ENCODE measurements around the gene GAB2.

Gene GAB2

DNA sequence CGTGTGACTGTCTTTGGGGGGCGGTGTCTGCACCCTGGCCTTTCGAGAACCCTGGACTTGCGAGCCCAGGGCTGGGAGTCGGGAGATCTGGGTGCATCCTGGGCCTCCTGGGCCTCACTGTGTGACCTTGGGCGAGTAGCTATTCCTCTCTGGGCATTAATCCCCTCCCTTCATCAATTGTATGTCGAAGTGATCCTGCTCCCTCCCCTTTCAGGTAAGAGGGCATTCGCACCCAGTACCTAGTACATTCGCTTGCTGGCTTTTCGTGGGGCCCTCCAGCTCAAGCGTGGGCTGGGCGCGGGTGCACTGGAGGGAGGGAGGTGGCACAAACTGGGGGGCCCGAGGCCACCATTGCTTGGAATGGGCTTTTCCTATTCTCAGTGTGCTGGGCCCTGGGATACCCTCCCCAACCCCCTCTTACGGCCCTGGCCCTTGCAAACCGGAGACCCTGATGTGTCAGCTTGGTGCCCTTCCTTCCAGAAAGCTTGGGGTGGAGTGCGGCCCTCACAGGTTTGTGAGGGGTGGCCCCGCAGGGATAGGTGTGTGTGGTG is 228.4 kb downstream of the GAB2 start:
- Histone ChIP-seq H3K27me3 (replicated peaks) (no peaks in the 10 kb centered on the region), H3K4me3 (ENCODE audit: low read depth, low read length) (peak overlapping the region; percentile 87), H3K27ac (peak overlapping the region; percentile 1), H3K36me3 (replicated peaks) (peaks cover 9% of the 10 kb centered on the region)
- TF ChIP-seq, protein P1, sequence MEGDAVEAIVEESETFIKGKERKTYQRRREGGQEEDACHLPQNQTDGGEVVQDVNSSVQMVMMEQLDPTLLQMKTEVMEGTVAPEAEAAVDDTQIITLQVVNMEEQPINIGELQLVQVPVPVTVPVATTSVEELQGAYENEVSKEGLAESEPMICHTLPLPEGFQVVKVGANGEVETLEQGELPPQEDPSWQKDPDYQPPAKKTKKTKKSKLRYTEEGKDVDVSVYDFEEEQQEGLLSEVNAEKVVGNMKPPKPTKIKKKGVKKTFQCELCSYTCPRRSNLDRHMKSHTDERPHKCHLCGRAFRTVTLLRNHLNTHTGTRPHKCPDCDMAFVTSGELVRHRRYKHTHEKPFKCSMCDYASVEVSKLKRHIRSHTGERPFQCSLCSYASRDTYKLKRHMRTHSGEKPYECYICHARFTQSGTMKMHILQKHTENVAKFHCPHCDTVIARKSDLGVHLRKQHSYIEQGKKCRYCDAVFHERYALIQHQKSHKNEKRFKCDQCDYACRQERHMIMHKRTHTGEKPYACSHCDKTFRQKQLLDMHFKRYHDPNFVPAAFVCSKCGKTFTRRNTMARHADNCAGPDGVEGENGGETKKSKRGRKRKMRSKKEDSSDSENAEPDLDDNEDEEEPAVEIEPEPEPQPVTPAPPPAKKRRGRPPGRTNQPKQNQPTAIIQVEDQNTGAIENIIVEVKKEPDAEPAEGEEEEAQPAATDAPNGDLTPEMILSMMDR (IDR thresholded peaks at IDR 0.05; ENCODE audit: low read depth, low read length, missing control alignments), result no peak
- in situ Hi-C loops (cut with HindIII; ENCODE audit: low pct_ligation_motif_present, low sequenced_read_pairs), result no loop called here
- no peak for DNase-seq

DNA sequence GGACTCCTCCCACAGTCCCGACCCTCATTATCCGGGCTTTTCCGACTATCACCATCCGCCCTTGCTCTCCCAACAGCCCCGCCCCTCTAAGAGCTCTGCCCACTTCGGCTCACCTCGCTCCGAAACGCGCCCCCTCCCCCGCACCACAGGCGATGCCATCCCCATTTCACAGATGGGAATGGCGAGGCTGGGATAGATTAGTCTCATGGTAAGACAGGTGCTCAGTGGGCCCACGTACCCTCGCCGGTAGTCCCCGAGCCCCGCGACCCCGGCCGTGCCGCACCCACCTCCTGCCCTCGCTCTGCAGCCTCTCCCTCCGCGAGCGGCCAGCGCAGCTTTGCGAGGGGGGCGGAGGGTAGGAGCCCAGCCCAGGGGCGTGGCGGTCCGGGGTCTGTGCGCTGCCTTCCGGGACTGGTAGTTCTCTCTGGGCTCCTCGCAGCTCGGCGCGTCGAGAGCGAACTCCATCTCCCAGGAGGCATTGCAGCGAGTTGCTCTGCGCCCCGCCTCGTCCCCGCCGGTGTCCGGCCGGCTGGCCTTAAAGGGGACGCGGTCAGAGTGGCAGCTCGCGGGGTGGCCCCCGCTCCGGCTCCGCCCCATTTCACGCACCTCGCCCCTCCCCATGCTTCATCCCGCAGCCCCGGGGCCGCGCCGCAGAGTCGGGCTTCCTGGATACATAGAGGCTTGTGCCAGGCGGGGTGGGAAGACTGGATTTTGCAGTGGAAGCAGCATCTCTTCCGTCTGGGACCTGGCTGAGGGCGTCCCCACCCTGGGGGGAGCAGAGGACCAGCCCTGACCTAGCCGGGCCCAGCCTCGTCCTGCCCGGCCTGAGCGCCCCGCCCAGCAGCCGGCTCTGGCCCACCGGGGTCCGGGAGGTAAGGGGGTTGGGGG is 229.1 kb downstream of the GAB2 start, which contains the start of the genes KCTD21 and USP35:
Gene KCTD21, minus strand, starts transcription at position 341 of the 888 bp plus-strand sequence. CDS start 14,072 bp downstream, outside the sequence.
Gene USP35, plus strand, starts transcription at position 634 of the 888 bp plus-strand sequence. CDS start 7,327 bp downstream, outside the sequence.
- in situ Hi-C loops (cut with HindIII; ENCODE audit: low pct_ligation_motif_present, low sequenced_read_pairs), result no loop called here
- TF ChIP-seq, protein P1 (IDR thresholded peaks at IDR 0.05; ENCODE audit: low read depth, low read length, missing control alignments), result no peak
- H3K36me3 ChIP-seq (replicated peaks), result peaks cover 7% of the 10 kb centered on the region

DNA sequence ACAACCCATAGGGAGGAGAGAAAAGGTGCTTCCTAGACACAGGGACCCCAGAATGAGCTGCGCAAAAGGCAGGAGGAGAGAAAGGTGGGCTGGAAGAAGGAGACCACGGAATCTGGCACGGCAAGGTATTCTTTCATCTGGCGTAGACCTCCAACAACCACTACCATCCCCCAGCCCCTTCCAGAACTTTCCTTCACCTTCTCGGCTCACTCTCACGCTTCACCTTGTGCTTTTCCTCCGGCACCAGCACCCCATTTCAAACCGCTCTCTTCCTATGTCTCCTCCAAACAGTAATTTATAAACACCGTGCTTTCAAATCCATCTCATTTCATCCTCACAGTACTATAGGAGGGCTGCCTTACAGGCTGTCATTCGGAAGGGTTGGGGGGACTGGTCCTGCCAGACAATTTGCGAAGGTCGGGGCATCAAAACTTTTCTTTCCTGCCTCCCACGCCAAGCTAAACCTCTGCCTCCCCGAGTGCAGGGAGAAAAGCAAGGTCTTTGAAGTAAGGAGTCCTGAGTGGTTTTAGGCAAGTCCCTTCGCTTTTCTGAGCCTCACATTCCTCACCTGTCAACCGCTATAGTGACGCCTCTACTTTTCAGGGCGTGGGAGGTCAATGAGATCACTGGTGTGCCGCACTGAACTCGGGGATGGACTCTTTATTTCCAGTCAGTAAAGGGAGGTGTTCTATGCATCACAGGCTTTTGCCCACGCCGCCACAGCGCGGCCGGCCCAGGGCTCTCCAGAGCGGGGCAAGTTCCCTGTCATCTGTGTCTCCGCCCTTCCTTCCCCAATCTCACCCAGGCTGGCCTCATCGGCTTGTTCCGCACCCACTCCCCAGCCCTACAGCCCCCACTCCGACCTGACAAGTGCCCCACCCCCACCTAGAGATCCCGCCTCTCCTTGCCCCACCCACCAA is 230.0 kb downstream of the GAB2 start:
- peak overlapping the region; percentile 87 for H3K4me3 ChIP-seq (ENCODE audit: low read depth, low read length)
- TF ChIP-seq, protein P1 (IDR thresholded peaks at IDR 0.05; ENCODE audit: low read depth, low read length, missing control alignments), result no peak
- in situ Hi-C loops (cut with HindIII; ENCODE audit: low pct_ligation_motif_present, low sequenced_read_pairs), result no loop called here
- H3K36me3 ChIP-seq (replicated peaks), result peaks cover 8% of the 10 kb centered on the region
- H3K27ac ChIP-seq, result peak overlapping the region; percentile 82
- DNase-seq, result no peak
- H3K27me3 ChIP-seq (replicated peaks), result no peaks in the 10 kb centered on the region

More for the DNA sequence above, 229.1 kb downstream of the GAB2 start, which contains the start of the genes KCTD21 and USP35:
- Histone ChIP-seq H3K27me3 (replicated peaks) (no peaks in the 10 kb centered on the region), H3K27ac (peak within 1 kb of the TSS; percentile 82), H3K4me3 (ENCODE audit: low read depth, low read length) (peak within 1 kb of the TSS; percentile 87)
- peak; percentile 95 for DNase-seq

DNA sequence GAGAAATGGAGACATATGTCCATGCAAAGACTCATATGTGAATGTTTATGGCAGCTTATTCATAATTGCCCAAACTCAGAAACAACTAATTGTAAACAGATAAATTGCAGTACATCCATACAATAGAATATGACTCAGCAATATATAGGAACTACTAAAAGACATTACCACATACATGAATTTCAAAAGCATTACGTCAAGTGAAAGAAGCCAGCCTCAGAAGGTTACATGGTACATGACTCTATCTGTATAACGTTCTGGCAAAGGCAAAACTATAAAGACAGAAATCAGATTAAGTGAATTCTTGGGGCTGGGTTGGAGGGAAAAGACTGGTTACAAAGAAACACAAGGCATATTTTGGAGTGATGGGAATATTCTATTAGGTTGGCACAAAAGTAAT is 236.4 kb downstream of the GAB2 start:
- TF ChIP-seq, protein P1 (IDR thresholded peaks at IDR 0.05; ENCODE audit: low read depth, low read length, missing control alignments), result no peak
- Histone ChIP-seq H3K36me3 (replicated peaks) (peaks cover 27% of the 10 kb centered on the region), H3K27ac (no peak overlapping the region), H3K27me3 (replicated peaks) (no peaks in the 10 kb centered on the region), H3K4me3 (ENCODE audit: low read depth, low read length) (no peak overlapping the region)
- in situ Hi-C loops (cut with HindIII; ENCODE audit: low pct_ligation_motif_present, low sequenced_read_pairs), result no loop called here
- no peak for DNase-seq

DNA sequence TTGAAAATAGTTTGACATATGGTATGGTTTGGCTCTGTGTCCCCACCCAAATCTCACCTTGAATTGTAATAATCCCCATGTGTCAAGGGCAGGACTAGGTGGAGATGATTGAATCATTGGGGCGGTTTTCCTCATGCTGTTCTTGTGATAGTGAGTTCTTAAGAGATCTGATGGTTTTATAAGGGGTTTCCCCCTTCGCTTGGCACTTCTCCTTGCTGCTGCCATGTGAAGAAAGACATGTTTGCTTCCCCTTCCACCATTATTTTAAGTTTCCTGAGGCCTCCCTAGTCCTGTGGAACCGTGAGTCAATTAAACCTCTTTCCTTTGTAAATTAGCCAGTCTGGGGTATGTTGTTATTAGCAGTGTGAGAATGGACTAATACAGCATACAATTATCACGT is 236.9 kb downstream of the GAB2 start:
- TF ChIP-seq, protein P1 (IDR thresholded peaks at IDR 0.05; ENCODE audit: low read depth, low read length, missing control alignments), result no peak
- in situ Hi-C loops (cut with HindIII; ENCODE audit: low pct_ligation_motif_present, low sequenced_read_pairs), result no loop called here
- no peaks in the 10 kb centered on the region for H3K27me3 ChIP-seq (replicated peaks)
- no peak for DNase-seq
- peaks cover 29% of the 10 kb centered on the region for H3K36me3 ChIP-seq (replicated peaks)
- H3K4me3 ChIP-seq (ENCODE audit: low read depth, low read length), result no peak overlapping the region
- no peak overlapping the region for H3K27ac ChIP-seq

Data from brain microvascular endothelial cell (primary cell).